ENCODE data around the gene FUT7.

DNA sequence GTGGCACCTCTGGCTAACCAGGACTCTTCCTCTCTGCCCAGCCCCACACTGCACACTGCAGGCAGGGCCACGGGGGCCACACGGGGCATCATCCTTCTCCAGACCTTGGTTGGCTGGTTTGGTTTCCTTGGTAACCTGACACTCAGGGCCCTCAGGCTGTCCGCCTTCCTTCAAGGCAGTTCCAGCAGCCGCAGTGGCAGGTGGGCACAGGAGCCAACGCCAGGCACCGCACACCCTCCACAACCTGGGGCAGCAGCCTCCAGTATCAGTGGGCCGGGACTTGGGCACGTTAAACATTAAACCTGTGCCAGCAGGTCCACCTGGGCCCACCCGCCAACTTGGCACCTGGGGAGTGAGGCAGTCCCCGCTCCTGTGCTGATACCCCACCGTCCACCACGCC, 12.1 kb upstream of the FUT7 start:
- TF ChIP-seq, protein P1, sequence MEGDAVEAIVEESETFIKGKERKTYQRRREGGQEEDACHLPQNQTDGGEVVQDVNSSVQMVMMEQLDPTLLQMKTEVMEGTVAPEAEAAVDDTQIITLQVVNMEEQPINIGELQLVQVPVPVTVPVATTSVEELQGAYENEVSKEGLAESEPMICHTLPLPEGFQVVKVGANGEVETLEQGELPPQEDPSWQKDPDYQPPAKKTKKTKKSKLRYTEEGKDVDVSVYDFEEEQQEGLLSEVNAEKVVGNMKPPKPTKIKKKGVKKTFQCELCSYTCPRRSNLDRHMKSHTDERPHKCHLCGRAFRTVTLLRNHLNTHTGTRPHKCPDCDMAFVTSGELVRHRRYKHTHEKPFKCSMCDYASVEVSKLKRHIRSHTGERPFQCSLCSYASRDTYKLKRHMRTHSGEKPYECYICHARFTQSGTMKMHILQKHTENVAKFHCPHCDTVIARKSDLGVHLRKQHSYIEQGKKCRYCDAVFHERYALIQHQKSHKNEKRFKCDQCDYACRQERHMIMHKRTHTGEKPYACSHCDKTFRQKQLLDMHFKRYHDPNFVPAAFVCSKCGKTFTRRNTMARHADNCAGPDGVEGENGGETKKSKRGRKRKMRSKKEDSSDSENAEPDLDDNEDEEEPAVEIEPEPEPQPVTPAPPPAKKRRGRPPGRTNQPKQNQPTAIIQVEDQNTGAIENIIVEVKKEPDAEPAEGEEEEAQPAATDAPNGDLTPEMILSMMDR (IDR thresholded peaks at IDR 0.05): no peak
- no peak for TF ChIP-seq POLR2A (IDR thresholded peaks at IDR 0.05)

Data from tibial nerve (tissue), 3 donors.